Measurements from ENCODE around the gene HMGB4.

HMGB4 gene

GRCh38 chr1:33848205-33848937 lies 15.5 kb upstream of the HMGB4 start:
- DNase-seq (ENCODE audit: low read depth in 3 of 3): no peak

DNA sequence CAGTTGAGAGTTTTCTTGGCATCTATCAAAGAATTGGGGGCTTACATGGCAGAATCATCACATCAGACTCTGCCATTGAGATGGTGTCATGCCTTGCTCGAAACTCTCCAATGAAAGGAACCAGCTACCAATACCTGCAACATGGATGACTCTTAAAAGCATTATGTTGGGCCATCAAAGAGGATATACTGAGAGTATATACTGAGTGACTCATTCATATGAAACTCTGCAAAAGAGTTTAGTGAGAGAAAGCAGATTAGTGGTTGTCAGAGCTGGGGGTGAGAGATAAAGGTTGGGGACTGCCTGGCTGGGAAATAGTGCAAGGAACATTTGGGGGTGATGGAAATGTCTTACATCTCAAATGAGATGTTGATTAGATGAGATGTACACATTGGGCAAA lies 14.7 kb upstream of the HMGB4 start:
- DNase-seq (ENCODE audit: low read depth in 3 of 3): no peak

DNA sequence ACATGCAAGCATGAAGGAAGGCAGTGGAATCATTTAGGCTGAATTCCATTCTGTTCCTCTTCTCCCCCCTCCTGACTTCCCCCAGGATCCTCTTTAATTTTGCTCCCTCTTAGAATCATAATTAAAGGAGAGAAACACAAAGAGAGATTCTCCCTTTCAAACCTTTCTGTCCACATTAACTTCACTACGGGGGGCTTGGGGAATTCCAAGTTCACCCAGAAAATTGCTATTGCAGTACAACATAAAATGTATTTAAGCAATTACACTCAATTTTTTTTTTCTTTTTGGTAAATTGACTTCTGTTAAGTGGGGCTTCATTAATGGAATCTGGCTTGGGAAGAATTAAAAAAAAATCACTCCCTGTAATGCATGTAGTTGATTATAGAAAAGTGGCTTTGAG lies 13.4 kb upstream of the HMGB4 start:
- DNase-seq (ENCODE audit: low read depth in 3 of 3): no peak

GRCh38 chr1:33852711-33853110 lies 11.2 kb upstream of the HMGB4 start:
- DNase-seq (ENCODE audit: low read depth in 3 of 3): no peak

- DNase-seq (ENCODE audit: low read depth in 3 of 3): no peak
Observed at GRCh38 chr1:33853431-33853830, 10.4 kb upstream of the HMGB4 start.

DNA sequence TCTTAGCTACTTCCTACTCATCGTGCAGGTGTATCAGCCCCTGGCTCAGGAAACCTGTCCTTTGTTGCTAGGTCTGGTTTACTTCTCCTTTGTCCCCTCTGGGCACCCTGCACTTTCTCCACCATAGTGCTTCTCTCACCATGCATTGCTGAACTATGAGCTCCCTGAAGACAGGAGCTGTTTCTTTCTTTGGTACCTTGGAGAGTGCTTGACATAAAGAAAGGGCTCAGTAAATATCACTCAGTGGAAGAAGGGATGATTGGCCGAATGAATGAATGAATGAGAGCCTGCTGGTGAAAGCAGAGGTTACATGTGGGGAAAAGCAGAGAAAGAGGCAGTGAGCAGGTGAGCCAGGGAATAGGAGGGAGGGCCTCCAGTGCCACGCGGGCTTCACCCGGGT lies 9.8 kb upstream of the HMGB4 start:
- DNase-seq (ENCODE audit: low read depth in 3 of 3): no peak

DNA sequence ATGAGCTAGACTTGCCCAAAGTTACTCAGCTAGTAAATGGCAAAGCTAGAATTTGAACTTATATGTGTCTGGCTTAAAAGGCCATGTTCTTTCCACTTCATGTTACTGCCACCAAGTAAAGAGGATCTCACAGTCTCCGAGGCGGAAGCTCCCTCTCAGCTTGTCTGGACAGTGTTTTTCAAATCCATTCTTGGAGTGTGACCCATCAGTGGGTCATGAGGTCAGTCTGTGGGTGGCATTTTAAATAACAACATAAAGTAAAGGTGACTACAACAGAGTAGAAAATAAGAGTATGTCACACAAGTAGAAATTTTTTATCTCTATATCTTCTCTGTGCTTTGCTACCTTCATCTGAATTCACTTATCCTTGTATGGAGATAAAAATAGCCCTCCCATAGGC lies 3.2 kb upstream of the HMGB4 start:
- DNase-seq (ENCODE audit: low read depth in 3 of 3): no peak

DNA sequence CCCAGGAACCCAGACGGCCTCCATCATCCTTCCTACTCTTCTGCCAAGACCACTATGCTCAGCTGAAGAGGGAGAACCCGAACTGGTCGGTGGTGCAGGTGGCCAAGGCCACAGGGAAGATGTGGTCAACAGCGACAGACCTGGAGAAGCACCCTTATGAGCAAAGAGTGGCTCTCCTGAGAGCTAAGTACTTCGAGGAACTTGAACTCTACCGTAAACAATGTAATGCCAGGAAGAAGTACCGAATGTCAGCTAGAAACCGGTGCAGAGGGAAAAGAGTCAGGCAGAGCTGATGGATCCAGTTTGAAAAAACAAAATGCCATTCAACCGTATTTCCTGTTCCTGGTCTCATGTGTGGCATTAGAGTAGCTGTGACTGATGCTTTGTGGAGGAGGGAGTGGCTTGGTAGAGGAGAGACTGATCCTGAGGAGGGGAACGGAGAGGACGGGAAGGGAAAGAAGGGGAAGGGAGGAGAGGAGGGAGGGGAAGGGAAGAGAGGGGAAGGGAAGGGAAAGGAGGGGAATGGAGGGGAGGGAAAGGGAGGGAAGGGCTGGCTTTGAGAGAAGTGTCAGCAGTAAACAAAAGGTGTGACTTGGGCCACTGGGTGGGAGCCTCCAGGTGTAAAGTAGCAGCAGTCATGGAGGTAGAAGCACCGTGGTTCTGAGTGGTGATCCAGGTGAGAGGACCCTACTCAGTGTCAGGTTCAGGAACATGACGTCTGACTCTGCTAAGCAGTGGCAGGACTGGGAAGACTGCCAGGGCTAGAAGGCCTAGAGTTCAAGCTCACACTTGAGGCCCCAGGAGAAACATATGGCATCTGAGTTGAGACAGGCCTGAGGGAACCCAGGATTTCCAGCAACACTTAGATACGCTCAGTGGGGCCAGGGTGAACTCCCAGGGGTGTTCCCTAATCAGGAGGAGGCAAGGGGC lies 846 bp downstream of the HMGB4 start:
- no peak for DNase-seq (ENCODE audit: low read depth in 3 of 3)

- no peak for DNase-seq (ENCODE audit: low read depth in 3 of 3)
Observed at GRCh38 chr1:33866281-33866680, 2.4 kb downstream of the HMGB4 start.

GRCh38 chr1:33867684-33868083 lies 3.8 kb downstream of the HMGB4 start:
- DNase-seq (ENCODE audit: low read depth in 3 of 3): no peak

- no peak for DNase-seq (ENCODE audit: low read depth in 3 of 3)
Observed at GRCh38 chr1:33872275-33872674, 8.4 kb downstream of the HMGB4 start.

DNA sequence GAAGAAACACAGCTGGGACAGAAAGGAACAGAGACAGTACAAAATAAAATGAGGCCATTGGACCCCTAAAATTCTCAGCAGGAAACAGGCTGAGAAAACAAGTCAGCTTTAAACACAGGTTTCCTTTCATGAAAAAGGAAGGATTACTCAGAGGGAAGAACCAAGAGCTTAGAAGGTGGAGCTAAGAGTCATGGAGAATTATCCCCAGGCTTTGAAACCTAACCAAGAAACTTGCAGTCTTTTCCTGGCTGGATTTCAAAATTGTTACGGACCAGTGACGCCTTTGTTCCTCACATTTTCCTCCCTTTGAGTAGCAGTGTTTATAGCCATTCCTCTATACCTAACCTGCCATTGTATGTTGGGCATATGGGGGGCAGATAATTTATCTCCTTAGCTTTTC lies 8.8 kb downstream of the HMGB4 start:
- no peak for DNase-seq (ENCODE audit: low read depth in 3 of 3)

- no peak for DNase-seq (ENCODE audit: low read depth in 3 of 3)
Observed at GRCh38 chr1:33874636-33875035, 10.8 kb downstream of the HMGB4 start.

DNA sequence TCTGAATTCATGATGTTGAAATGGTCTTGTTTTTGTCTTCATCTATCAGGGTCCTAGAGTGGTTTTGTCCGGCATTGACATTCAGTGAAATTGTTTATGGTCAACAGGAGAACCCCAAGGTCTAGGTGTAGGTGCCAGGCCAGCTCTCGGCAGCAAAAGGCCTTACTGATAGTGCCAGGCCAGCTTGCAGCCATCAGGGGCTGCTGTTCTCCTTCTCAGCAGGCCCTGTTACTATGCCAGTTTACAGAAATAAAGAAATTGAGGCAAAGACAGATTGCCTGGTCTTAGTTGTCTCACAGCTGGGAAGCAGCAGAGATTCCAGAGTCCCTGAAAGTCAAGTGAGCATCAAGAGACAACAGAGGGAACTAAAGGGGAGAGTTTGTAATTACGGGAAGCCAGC lies 12.0 kb downstream of the HMGB4 start:
- DNase-seq (ENCODE audit: low read depth in 3 of 3): no peak

GRCh38 chr1:33876970-33877650 lies 13.2 kb downstream of the HMGB4 start:
- DNase-seq (ENCODE audit: low read depth in 3 of 3): no peak

DNA sequence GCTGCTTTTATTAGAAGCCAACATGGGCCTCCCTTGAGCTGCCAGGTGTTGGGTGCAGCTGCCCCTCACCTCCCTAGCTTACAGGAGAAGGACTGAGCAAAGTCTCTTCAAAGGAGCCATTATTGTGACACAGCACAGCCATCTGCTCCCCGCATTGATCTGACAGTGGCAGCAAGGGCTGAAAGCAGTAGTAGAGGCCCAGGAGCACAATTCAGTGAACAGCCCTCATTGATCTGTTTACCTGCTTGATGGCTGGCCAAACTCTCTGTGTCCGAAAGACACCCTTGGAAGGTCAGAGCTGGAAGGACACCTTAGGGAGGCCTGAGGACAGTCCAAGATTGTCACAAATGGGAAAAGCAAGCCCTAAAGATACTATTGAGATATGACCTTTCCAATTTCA lies 14.5 kb downstream of the HMGB4 start:
- DNase-seq (ENCODE audit: low read depth in 3 of 3): no peak

DNA sequence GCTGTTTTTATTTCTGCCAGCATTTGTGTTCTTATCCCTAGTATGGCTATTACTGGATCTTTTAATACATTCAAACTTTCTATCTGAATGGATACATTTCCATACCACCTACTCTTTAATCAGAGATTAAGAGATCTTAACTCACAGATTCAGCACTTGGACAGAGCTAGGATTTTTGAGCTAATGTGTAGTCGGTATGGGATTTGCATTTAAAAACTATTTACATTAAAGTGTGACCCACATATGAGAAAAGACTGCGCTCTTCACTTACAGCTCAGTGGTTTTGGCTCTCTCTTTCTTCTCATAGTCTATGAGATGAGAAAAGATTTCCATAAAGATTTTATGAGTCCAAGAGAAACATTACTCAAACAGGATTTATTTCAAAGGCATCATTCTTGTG lies 16.4 kb downstream of the HMGB4 start:
- DNase-seq (ENCODE audit: low read depth in 3 of 3): no peak

DNA sequence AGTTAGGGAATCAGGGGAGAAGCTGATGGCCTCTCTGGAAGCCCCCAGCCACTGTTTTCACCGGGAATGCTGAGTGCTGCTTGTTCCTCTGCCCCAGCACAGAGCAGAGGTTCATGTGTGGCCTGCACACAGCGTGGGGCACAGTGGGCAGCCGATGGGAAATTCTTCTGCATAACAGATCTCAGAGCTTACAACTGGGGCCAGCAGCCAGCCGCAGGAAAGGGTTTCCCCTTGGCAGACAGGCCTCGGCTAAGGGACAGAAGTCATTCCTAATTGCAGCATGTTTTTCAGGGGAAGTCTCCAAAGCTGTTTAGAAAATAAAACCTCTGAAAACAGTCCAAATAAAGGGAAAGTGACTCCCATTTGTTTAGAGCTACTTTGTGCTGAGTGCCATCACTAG lies 22.6 kb downstream of the HMGB4 start:
- no peak for DNase-seq (ENCODE audit: low read depth in 3 of 3)

- no peak for DNase-seq (ENCODE audit: low read depth in 3 of 3)
Observed at GRCh38 chr1:33893147-33893830, 29.4 kb downstream of the HMGB4 start.

- no peak for DNase-seq (ENCODE audit: low read depth in 3 of 3)
Observed at GRCh38 chr1:33895396-33895795, 31.5 kb downstream of the HMGB4 start.

DNA sequence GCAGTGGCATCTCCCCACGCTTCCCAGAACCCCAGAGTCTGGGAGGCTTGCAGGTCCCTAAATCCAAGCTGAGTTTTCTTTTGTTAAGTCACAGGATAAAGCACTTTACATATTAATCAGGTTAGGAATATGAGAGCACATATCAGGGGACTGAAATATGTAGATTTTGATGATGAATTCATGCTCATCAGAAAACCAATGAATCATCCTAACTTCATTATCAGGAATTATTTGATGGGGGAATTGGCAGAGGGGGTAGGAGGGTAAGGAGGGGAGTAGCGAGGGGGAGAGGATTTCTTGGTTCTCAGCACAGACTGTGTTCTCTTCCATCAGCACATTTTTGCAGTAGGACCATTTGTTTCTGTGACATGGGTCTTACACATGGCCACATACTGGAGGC lies 32.1 kb downstream of the HMGB4 start:
- no peak for DNase-seq (ENCODE audit: low read depth in 3 of 3)
